HEK293 (cell line): ENCODE results near the gene PNPO.

Experiments used
- SETDB1 ChIP-seq: IDR thresholded peaks from one replicate; pipeline ENCODE4 v1.6.1; 2017; ENCODE audit warnings: mild to moderate bottlenecking, low read length, moderate library complexity, mixed read lengths; ENCODE audit not compliant: insufficient read length
- SP2 ChIP-seq: fragments of 450-650 bp; formaldehyde crosslinking; IDR thresholded peaks from 2 replicates; pipeline ENCODE4 v1.5.1; 2016; ENCODE audit warnings: missing biosample characterization, missing genetic modification characterization
- TRIM28 ChIP-seq: IDR thresholded peaks from 2 replicates; pipeline ENCODE4 v1.6.1; 2011; ENCODE audit warnings: low read length, control low read depth, borderline replicate concordance
- YY1 ChIP-seq: fragments of 450-650 bp; formaldehyde crosslinking; IDR thresholded peaks from 2 replicates; pipeline ENCODE4 v1.5.1; 2018; ENCODE audit warnings: missing biosample characterization, missing genetic modification characterization
- ZBTB21 ChIP-seq: fragments of 450-650 bp; formaldehyde crosslinking; IDR thresholded peaks from 2 replicates; pipeline ENCODE4 v1.5.1; 2017; ENCODE audit warnings: missing biosample characterization, missing genetic modification characterization
- ZEB2 ChIP-seq: fragments of 450-650 bp; formaldehyde crosslinking; IDR thresholded peaks from 2 replicates; pipeline ENCODE4 v1.5.1; 2016; ENCODE audit warnings: missing biosample characterization, missing genetic modification characterization
- ZFP3 ChIP-seq: fragments of 450-650 bp; formaldehyde crosslinking; IDR thresholded peaks from 2 replicates; pipeline ENCODE4 v1.5.1; 2016; ENCODE audit warnings: low read depth, missing biosample characterization, missing genetic modification characterization
- ZFP69B ChIP-seq: fragments of 450-650 bp; formaldehyde crosslinking; IDR thresholded peaks from 2 replicates; pipeline ENCODE4 v1.5.1; 2016; ENCODE audit warnings: missing biosample characterization, missing genetic modification characterization
- ZNF132 ChIP-seq: fragments of 450-650 bp; formaldehyde crosslinking; IDR thresholded peaks from 2 replicates; pipeline ENCODE4 v1.5.1; 2017; ENCODE audit warnings: missing biosample characterization, missing genetic modification characterization, borderline replicate concordance
- ZNF140 ChIP-seq: fragments of 450-650 bp; formaldehyde crosslinking; IDR thresholded peaks from 2 replicates; pipeline ENCODE4 v1.5.1; 2016; ENCODE audit warnings: missing biosample characterization, missing genetic modification characterization
- ZNF239 ChIP-seq: fragments of 450-650 bp; formaldehyde crosslinking; IDR thresholded peaks from 2 replicates; pipeline ENCODE4 v1.5.1; 2016; ENCODE audit warnings: missing biosample characterization, missing genetic modification characterization
- ZNF302 ChIP-seq: fragments of 450-650 bp; formaldehyde crosslinking; IDR thresholded peaks from 2 replicates; pipeline ENCODE4 v1.5.1; 2016; ENCODE audit warnings: missing biosample characterization, missing genetic modification characterization, low read depth
- ZNF311 ChIP-seq: fragments of 450-650 bp; formaldehyde crosslinking; IDR thresholded peaks from 2 replicates; pipeline ENCODE4 v1.5.1; 2017; ENCODE audit warnings: missing biosample characterization, missing genetic modification characterization, borderline replicate concordance
- ZNF529 ChIP-seq: fragments of 450-650 bp; formaldehyde crosslinking; IDR thresholded peaks from 2 replicates; pipeline ENCODE4 v1.5.1; 2017; ENCODE audit warnings: missing genetic modification characterization, missing biosample characterization; ENCODE audit not compliant: insufficient replicate concordance
- ZNF558 ChIP-seq: fragments of 450-650 bp; formaldehyde crosslinking; IDR thresholded peaks from 2 replicates; pipeline ENCODE4 v1.5.1; 2016; ENCODE audit warnings: missing biosample characterization, missing genetic modification characterization
- ZNF76 ChIP-seq: fragments of 450-650 bp; formaldehyde crosslinking; IDR thresholded peaks from 2 replicates; pipeline ENCODE4; 2016; ENCODE audit warnings: low read depth, missing biosample characterization, missing genetic modification characterization, borderline replicate concordance
- ZNF830 ChIP-seq: fragments of 450-650 bp; IDR thresholded peaks from 2 replicates; pipeline ENCODE4 v1.5.0; 2018; ENCODE audit warnings: missing biosample characterization, missing genetic modification characterization, low read depth, mild to moderate bottlenecking, moderate library complexity
- TF ChIP-seq, protein P1 (sequence below): fragments of 450-650 bp; formaldehyde crosslinking; IDR thresholded peaks from 2 replicates; pipeline ENCODE4 v1.5.1; 2016; ENCODE audit warnings: missing biosample characterization, missing genetic modification characterization
- TF ChIP-seq, protein P2 (sequence below): fragments of 450-650 bp; formaldehyde crosslinking; IDR thresholded peaks from 2 replicates; pipeline ENCODE4 v1.5.1; 2016; ENCODE audit warnings: missing biosample characterization, missing genetic modification characterization, low read depth
- TF ChIP-seq, protein P3 (sequence below): fragments of 450-650 bp; formaldehyde crosslinking; IDR thresholded peaks from 2 replicates; pipeline ENCODE4 v1.5.1; 2016; ENCODE audit warnings: missing biosample characterization, missing genetic modification characterization
- TF ChIP-seq, protein P4 (sequence below): fragments of 450-650 bp; formaldehyde crosslinking; IDR thresholded peaks from 2 replicates; pipeline ENCODE4 v1.5.1; 2016; ENCODE audit warnings: missing biosample characterization, missing genetic modification characterization
- TF ChIP-seq, protein P5 (sequence below): fragments of 450-650 bp; formaldehyde crosslinking; IDR thresholded peaks from 2 replicates; pipeline ENCODE4 v1.5.1; 2017; ENCODE audit warnings: missing biosample characterization, missing genetic modification characterization
- TF ChIP-seq, protein P6 (sequence below): sonication (generic); formaldehyde crosslinking; IDR thresholded peaks from 2 replicates; pipeline ENCODE4 v1.8.1; 2022; ENCODE audit warnings: mild to moderate bottlenecking, moderate library complexity, missing genetic modification reagents
- TF ChIP-seq, protein P7 (sequence below): fragments of 450-650 bp; formaldehyde crosslinking; IDR thresholded peaks from 2 replicates; pipeline ENCODE4 v1.5.1; 2016; ENCODE audit warnings: missing biosample characterization, missing genetic modification characterization
- TF ChIP-seq, protein P8 (sequence below): fragments of 450-650 bp; formaldehyde crosslinking; IDR thresholded peaks from 2 replicates; pipeline ENCODE4 v1.5.1; 2016; ENCODE audit warnings: missing biosample characterization, missing genetic modification characterization

Gene PNPO

DNA sequence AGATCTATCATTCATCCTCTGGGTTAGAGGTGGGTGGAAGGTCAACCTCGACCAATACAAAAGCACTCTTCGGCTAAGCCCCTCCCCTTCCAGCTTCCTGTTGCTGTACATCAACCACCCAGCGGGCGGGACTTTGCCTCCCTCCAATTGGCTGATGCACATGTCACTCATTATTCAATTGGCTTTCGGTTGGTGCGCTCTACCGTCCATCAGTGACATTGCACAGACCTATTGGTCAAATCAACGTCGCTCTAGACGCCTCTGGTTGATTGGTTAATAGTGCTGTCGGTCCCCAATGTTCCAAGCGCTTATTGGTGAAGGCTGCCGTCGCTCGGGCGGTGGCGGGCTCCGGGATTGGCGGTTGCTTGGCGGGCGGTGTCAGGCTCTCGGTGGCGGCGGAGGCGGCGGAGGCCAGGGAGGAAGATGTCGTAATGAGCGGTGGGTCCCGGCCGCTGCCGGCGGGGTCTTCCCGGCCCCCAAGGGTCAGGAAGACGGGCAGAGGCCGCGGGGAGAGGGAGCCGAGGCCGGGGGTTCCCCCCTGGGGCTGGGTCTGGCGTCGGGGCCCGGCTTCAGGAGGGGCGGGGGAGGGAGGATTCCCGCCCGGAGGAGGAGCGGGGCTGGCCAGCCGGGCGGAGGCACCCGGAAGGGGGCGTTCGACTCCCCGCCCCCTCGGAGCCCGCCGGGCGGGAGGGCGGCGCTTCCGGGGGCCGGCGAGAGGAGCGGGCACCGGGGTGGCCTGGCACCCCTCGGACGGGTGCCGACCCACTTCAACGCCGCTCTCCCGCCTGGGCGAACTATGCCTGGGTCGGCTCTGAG, 45.3 kb upstream of the PNPO start, which contains the start of gene SP2 (continued):
- TF ChIP-seq, protein P1, sequence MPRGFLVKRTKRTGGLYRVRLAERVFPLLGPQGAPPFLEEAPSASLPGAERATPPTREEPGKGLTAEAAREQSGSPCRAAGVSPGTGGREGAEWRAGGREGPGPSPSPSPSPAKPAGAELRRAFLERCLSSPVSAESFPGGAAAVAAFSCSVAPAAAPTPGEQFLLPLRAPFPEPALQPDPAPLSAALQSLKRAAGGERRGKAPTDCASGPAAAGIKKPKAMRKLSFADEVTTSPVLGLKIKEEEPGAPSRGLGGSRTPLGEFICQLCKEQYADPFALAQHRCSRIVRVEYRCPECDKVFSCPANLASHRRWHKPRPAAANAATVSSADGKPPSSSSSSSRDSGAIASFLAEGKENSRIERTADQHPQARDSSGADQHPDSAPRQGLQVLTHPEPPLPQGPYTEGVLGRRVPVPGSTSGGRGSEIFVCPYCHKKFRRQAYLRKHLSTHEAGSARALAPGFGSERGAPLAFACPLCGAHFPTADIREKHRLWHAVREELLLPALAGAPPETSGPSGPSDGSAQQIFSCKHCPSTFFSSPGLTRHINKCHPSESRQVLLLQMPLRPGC (tag by site-specific recombination), result no peak; the same call in 1 of the 2 replicates
- TF ChIP-seq, protein P2, sequence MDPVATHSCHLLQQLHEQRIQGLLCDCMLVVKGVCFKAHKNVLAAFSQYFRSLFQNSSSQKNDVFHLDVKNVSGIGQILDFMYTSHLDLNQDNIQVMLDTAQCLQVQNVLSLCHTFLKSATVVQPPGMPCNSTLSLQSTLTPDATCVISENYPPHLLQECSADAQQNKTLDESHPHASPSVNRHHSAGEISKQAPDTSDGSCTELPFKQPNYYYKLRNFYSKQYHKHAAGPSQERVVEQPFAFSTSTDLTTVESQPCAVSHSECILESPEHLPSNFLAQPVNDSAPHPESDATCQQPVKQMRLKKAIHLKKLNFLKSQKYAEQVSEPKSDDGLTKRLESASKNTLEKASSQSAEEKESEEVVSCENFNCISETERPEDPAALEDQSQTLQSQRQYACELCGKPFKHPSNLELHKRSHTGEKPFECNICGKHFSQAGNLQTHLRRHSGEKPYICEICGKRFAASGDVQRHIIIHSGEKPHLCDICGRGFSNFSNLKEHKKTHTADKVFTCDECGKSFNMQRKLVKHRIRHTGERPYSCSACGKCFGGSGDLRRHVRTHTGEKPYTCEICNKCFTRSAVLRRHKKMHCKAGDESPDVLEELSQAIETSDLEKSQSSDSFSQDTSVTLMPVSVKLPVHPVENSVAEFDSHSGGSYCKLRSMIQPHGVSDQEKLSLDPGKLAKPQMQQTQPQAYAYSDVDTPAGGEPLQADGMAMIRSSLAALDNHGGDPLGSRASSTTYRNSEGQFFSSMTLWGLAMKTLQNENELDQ (tag by site-specific recombination), result no peak
- TF ChIP-seq ZNF140 (tag by site-specific recombination) (no peak), ZNF311 (tag by site-specific recombination) (no peak), ZNF76 (tag by site-specific recombination) (0 out of 2 replicates have a peak, but pooled peaks have one; percentile 8), ZNF830 (tag by site-specific recombination) (no peak), SETDB1 (no peak), ZFP3 (tag by site-specific recombination) (no peak), SP2 (peak; percentile 98), ZNF529 (tag by site-specific recombination) (no peak), ZEB2 (tag by site-specific recombination) (peak; percentile 93; the same call in 1 of the 2 replicates), TRIM28 (no peak), ZFP69B (tag by site-specific recombination) (peak; percentile 96), YY1 (no peak), ZBTB21 (no peak), ZNF239 (tag by site-specific recombination) (no peak), ZNF302 (no peak), ZNF132 (tag by site-specific recombination) (no peak), ZNF558 (tag by site-specific recombination) (no peak)
- TF ChIP-seq, protein P3, sequence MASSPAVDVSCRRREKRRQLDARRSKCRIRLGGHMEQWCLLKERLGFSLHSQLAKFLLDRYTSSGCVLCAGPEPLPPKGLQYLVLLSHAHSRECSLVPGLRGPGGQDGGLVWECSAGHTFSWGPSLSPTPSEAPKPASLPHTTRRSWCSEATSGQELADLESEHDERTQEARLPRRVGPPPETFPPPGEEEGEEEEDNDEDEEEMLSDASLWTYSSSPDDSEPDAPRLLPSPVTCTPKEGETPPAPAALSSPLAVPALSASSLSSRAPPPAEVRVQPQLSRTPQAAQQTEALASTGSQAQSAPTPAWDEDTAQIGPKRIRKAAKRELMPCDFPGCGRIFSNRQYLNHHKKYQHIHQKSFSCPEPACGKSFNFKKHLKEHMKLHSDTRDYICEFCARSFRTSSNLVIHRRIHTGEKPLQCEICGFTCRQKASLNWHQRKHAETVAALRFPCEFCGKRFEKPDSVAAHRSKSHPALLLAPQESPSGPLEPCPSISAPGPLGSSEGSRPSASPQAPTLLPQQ (tag by site-specific recombination), result peak; percentile 95
- TF ChIP-seq, protein P4, sequence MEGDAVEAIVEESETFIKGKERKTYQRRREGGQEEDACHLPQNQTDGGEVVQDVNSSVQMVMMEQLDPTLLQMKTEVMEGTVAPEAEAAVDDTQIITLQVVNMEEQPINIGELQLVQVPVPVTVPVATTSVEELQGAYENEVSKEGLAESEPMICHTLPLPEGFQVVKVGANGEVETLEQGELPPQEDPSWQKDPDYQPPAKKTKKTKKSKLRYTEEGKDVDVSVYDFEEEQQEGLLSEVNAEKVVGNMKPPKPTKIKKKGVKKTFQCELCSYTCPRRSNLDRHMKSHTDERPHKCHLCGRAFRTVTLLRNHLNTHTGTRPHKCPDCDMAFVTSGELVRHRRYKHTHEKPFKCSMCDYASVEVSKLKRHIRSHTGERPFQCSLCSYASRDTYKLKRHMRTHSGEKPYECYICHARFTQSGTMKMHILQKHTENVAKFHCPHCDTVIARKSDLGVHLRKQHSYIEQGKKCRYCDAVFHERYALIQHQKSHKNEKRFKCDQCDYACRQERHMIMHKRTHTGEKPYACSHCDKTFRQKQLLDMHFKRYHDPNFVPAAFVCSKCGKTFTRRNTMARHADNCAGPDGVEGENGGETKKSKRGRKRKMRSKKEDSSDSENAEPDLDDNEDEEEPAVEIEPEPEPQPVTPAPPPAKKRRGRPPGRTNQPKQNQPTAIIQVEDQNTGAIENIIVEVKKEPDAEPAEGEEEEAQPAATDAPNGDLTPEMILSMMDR (tag by site-specific recombination), result no peak; the same call in 1 of the 2 replicates
- TF ChIP-seq, protein P5, sequence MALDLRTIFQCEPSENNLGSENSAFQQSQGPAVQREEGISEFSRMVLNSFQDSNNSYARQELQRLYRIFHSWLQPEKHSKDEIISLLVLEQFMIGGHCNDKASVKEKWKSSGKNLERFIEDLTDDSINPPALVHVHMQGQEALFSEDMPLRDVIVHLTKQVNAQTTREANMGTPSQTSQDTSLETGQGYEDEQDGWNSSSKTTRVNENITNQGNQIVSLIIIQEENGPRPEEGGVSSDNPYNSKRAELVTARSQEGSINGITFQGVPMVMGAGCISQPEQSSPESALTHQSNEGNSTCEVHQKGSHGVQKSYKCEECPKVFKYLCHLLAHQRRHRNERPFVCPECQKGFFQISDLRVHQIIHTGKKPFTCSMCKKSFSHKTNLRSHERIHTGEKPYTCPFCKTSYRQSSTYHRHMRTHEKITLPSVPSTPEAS (tag by site-specific recombination), result no peak
- TF ChIP-seq, protein P6, sequence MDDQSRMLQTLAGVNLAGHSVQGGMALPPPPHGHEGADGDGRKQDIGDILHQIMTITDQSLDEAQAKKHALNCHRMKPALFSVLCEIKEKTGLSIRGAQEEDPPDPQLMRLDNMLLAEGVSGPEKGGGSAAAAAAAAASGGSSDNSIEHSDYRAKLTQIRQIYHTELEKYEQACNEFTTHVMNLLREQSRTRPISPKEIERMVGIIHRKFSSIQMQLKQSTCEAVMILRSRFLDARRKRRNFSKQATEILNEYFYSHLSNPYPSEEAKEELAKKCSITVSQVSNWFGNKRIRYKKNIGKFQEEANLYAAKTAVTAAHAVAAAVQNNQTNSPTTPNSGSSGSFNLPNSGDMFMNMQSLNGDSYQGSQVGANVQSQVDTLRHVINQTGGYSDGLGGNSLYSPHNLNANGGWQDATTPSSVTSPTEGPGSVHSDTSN (CRISPR knock-in tag), result peak; percentile 100
- TF ChIP-seq, protein P7, sequence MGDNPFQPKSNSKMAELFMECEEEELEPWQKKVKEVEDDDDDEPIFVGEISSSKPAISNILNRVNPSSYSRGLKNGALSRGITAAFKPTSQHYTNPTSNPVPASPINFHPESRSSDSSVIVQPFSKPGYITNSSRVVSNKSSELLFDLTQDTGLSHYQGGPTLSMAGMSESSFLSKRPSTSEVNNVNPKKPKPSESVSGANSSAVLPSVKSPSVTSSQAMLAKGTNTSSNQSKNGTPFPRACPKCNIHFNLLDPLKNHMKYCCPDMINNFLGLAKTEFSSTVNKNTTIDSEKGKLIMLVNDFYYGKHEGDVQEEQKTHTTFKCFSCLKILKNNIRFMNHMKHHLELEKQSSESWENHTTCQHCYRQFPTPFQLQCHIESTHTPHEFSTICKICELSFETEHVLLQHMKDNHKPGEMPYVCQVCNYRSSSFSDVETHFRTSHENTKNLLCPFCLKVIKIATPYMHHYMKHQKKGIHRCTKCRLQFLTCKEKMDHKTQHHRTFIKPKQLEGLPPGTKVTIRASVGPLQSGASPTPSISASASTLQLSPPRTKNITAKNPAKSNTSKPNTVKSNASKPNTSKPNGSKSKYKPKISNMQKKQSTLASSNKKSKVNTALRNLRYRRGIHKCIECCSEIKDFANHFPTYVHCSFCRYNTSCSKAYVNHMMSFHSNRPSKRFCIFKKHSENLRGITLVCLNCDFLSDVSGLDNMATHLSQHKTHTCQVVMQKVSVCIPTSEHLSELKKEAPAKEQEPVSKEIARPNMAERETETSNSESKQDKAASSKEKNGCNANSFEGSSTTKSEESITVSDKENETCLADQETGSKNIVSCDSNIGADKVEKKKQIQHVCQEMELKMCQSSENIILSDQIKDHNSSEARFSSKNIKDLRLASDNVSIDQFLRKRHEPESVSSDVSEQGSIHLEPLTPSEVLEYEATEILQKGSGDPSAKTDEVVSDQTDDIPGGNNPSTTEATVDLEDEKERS (tag by site-specific recombination), result no peak
- TF ChIP-seq, protein P8, sequence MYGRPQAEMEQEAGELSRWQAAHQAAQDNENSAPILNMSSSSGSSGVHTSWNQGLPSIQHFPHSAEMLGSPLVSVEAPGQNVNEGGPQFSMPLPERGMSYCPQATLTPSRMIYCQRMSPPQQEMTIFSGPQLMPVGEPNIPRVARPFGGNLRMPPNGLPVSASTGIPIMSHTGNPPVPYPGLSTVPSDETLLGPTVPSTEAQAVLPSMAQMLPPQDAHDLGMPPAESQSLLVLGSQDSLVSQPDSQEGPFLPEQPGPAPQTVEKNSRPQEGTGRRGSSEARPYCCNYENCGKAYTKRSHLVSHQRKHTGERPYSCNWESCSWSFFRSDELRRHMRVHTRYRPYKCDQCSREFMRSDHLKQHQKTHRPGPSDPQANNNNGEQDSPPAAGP (tag by site-specific recombination), result peak; percentile 58; the same call in 1 of the 2 replicates
